GM08714 (cell line): Measurements from ENCODE around the gene GPR146.

Experiments used
- H3K4me3 ChIP-seq: fragments of 200-500 bp; sonication (Bioruptor generic); 2 replicates; pipeline ENCODE4 v1.5.1; 2014; ENCODE audit warnings: mild to moderate bottlenecking, low read length, inconsistent platforms
- ZNF274 ChIP-seq: IDR thresholded peaks from 2 replicates; pipeline ENCODE4 v1.6.1; 2012; ENCODE audit warnings: mild to moderate bottlenecking, low read depth, low read length

Gene GPR146

DNA sequence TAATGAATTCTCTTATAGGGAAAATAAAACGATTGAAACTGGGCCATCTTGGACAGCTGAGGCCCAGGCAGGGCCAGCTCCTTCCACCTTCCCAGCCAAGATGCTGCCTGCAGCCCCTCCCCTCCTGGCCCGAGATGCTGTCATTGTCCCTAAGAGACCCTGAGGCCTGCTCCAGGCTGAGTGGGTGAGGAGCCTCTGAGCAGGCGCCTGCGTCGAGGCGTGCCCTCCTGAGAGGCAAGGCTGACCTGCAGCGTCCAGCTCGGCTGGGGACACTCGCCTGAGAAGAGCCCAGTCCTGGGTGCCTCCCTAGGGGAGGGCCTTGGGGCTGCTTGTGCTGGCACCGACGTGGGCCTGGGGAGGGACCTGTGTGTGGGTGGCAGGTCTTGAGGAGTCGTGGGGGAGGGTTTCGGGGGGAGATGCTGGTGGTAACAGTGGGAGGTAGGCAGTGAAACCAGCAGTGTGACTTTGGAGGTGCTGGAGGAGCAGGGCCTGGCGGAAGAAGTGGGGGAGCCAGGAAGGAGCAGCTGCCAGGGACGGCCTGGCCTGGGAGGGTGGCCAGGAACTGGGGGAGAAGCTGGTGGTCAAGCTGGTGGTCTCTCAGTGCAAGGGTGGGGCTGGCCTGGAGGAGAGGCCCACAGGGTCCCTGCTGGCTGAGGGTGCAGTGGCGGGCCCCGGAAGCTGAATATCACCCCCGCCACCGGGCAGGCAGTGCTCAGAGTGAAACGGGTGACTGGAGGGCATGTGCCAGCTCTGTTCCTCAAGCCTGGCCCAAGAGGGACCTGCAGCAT, 7.9 kb downstream of the GPR146 start:
- TF ChIP-seq ZNF274: no peak
- H3K4me3 ChIP-seq: no peak overlapping the region

DNA sequence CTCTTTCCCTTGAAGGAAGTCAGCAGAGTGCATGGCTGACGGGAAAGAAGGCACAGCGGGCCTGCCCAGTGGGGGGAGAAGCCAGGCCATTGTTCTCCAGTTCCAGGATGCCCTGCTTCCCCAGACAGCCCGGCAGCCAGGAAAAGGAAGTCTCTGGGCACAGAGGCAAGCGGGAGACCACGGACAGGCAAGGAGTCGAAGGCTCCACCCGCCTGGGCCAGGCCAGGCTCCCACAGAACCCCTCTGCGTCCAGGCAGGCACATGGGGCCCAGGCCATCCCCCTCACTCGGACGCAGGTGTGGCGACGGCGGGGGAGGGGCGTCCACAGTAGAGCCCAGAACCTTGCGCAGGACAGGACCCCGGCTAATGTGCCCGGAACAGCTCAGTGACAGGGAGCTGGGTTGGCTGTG, 8.7 kb downstream of the GPR146 start:
- TF ChIP-seq ZNF274: no peak
- no peak overlapping the region for H3K4me3 ChIP-seq

- no peak overlapping the region for H3K4me3 ChIP-seq
- TF ChIP-seq ZNF274: no peak
Observed at GRCh38 chr7:1053816-1054370, 9.5 kb downstream of the GPR146 start.

- H3K4me3 ChIP-seq: no peak overlapping the region
- no peak for TF ChIP-seq ZNF274
Observed at GRCh38 chr7:1054438-1054837, 10.1 kb downstream of the GPR146 start.

GRCh38 chr7:1054861-1055450, 10.6 kb downstream of the GPR146 start:
- H3K4me3 ChIP-seq: no peak overlapping the region; the same call in 1 of the 2 replicates
- TF ChIP-seq ZNF274: no peak

- TF ChIP-seq ZNF274: no peak
- H3K4me3 ChIP-seq: peak overlapping the region; percentile 25; the same call in 1 of the 2 replicates
Observed at GRCh38 chr7:1055491-1055955, 11.2 kb downstream of the GPR146 start.

GRCh38 chr7:1055956-1056784, 11.8 kb downstream of the GPR146 start:
- H3K4me3 ChIP-seq: peak overlapping the region; percentile 25; the same call in 1 of the 2 replicates

DNA sequence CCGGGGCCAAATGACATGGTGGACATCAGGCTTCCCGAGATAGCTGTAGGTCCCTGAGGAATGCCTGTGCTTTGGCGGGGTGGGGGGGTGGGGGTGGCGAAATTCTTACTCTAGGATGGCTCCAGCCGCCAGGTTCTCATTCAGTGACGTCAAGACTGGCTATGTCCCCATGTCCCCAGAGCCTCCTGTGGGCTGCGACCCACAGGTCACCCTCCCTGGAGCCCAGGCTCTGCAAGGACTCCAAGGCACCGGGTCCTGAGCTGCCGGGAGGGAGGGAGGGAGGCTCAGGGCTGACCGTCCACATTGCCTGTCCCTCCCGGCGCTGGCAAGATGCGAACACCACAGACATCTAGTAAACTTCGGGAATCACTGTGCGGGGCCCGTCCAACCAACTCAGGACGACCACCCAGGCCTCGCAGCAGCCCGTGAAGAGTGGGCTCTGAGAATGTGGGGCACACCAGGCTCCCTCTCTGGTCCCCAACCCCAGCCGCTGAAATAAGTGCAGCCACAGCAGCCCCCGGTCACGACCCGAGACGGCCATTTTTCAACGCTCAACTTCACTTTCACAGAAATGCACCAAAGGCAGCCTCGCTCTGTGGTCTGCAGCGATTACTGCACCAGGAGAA, 12.6 kb downstream of the GPR146 start:
- no peak for TF ChIP-seq ZNF274

More at GRCh38 chr7:1055956-1056784, 11.8 kb downstream of the GPR146 start:
- TF ChIP-seq ZNF274: no peak

DNA sequence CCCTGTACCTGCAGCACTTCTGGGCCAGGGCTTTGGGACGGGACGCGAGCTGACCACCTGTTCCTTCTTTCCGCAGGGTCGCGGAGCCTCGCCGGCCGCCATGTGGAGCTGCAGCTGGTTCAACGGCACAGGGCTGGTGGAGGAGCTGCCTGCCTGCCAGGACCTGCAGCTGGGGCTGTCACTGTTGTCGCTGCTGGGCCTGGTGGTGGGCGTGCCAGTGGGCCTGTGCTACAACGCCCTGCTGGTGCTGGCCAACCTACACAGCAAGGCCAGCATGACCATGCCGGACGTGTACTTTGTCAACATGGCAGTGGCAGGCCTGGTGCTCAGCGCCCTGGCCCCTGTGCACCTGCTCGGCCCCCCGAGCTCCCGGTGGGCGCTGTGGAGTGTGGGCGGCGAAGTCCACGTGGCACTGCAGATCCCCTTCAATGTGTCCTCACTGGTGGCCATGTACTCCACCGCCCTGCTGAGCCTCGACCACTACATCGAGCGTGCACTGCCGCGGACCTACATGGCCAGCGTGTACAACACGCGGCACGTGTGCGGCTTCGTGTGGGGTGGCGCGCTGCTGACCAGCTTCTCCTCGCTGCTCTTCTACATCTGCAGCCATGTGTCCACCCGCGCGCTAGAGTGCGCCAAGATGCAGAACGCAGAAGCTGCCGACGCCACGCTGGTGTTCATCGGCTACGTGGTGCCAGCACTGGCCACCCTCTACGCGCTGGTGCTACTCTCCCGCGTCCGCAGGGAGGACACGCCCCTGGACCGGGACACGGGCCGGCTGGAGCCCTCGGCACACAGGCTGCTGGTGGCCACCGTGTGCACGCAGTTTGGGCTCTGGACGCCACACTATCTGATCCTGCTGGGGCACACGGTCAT, 13.3 kb downstream of the GPR146 start:
- no peak overlapping the region for H3K4me3 ChIP-seq
- TF ChIP-seq ZNF274: no peak

More for the DNA sequence above, 12.6 kb downstream of the GPR146 start:
- H3K4me3 ChIP-seq: no peak overlapping the region

DNA sequence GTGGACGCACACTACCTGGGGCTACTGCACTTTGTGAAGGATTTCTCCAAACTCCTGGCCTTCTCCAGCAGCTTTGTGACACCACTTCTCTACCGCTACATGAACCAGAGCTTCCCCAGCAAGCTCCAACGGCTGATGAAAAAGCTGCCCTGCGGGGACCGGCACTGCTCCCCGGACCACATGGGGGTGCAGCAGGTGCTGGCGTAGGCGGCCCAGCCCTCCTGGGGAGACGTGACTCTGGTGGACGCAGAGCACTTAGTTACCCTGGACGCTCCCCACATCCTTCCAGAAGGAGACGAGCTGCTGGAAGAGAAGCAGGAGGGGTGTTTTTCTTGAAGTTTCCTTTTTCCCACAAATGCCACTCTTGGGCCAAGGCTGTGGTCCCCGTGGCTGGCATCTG, 14.0 kb downstream of the GPR146 start:
- TF ChIP-seq ZNF274: no peak
- no peak overlapping the region for H3K4me3 ChIP-seq

- no peak for TF ChIP-seq ZNF274
- H3K4me3 ChIP-seq: no peak overlapping the region
Observed at GRCh38 chr7:1058821-1059199, 14.5 kb downstream of the GPR146 start.

DNA sequence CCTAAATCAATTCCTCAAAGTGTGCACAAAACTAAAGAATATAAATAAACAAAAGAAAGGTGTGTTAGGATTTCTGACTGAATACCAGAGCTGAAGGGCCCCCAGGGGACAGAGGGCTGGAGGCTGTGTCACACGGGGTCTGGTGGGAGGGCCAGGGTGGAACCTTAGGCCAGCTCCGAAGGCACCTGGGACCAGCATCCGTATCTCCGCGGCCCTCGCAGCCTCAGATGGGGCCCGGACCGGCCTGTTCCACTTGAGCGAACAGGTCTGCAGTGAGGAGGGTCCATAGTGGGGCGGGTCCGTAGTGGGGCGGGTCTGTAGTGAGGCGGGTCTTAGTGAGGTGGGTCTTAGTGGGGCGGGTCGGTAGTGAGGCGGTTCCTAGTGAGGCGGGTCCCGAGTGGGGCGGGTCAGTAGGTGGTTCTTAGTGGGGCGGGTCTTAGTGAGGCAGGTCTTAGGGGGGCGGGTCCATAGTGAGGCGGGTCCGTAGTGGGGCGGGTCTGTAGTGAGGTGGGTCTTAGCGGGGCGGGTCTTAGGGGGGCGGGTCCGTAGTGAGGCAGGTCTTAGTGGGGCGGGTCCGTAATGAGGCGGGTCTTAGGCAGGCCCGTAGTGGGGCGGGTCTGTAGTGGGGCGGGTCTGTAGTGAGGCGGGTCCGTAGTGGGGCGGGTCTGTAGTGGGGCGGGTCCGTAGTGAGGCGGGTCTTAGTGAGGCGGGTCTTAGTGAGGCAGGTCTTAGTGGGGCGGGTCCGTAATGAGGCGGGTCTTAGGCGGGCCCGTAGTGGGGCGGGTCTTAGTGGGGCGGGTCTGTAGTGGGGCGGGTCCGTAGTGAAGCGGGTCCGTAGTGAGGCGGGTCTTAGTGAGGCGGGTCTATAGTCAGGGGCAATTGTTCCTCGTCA, 15.1 kb downstream of the GPR146 start:
- no peak overlapping the region for H3K4me3 ChIP-seq
- TF ChIP-seq ZNF274: no peak
